GM12875 (cell line): Measurements from ENCODE around the gene SAMD4A.

Source experiments
- H3K4me3 ChIP-seq: one replicate; pipeline ENCODE4 v1.5.1; 2011; ENCODE audit warnings: low read depth, low read length, control low read depth
- CTCF ChIP-seq: IDR thresholded peaks from 2 replicates; pipeline ENCODE4 v1.5.1; 2011; ENCODE audit warnings: low read depth, mild to moderate bottlenecking, control low read depth, inconsistent platforms, low read length, moderate library complexity, borderline replicate concordance; ENCODE audit not compliant: insufficient read depth

The SAMD4A gene

GRCh38 chr14:54840798-54841197, 273.9 kb downstream of the SAMD4A start:
- no peak for TF ChIP-seq CTCF
- H3K4me3 ChIP-seq: no peak overlapping the region
